Stimulated activated CD8-positive, alpha-beta memory T cell treated with anti-CD3 and anti-CD28 coated beads, Interleukin-4, amount 100 ng/mL, for 48 hours (primary cell): ENCODE measurements around the gene SERPINB12.
A peak's percentile ranks its signal among the peaks of the same experiment; 100 is the strongest.

Experiments
- DNase-seq: peaks from one replicate; pipeline ENCODE4 v3.0.0-alpha.2; 2020

The SERPINB12 gene

GRCh38 chr18:63542069-63542468 is at the start of gene SERPINB12:
SERPINB12 (plus strand) TSS chr18:63542369; CDS start chr18:63556160, 13,791 bp downstream.
- no peak for DNase-seq

GRCh38 chr18:63492851-63493250 is 49.3 kb upstream of the SERPINB12 start:
- DNase-seq = no peak

DNA sequence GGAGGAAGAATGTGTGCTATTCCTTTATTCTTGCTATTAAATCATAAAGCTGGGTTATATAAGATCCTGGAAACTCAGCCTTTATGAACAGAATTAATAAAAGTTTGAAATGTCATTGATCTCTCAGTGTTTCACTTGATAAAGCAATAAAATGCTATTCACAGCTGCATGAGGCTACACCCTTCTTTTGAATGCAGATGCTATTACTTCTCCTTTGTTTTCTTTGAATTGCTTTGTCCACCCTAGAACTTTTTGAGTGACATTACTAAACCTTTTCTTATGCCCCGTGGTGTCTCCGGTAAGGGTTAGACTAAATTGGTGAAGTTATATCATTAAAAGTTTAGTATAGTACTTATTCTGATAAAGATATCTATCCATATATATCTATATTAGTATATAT is 46.5 kb upstream of the SERPINB12 start:
- DNase-seq = no peak

GRCh38 chr18:63505566-63506335 is 36.4 kb upstream of the SERPINB12 start:
- DNase-seq = peak; percentile 60

- DNase-seq = no peak
These were observed 35.9 kb upstream of the SERPINB12 start for GRCh38 chr18:63506336-63506646.

DNA sequence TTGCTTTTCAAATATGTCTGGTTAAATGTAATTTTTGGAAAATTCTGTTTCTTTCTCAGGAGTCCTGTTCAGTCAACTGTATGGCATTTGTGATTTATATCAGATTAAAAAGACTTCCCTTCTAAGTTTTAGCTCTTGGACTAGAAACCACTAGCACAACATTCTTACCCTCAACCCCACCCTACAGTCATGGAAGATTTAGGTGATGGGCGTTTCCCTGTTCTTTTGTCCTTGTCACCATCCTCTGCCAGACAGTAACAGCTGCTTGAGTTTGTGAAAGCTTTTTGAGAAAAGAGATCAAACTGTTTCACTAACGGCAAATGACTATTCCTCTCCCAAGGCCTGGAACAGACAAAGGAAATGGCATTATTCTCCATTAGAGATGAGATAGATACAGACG is 33.6 kb upstream of the SERPINB12 start:
- DNase-seq = no peak

DNA sequence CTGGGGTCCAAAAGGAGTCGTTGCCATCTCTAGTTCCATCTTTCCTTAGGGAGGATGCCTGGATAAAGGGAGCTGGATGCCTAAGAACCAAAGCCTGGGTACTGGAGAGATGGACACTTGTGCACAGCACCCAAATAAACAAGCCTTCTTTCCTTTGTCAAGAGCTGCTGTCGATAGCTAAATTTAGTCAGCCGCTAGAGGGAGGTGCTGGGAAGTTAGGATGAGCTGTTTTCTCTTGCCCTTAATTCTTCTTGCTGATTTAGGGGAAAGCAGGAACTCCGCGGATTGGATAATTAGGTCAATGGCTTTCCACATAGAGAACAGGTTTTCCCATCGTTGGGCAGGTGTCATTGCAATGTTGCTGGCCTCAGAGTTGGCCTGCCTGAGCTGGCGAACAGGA is 30.9 kb upstream of the SERPINB12 start:
- no peak for DNase-seq

- DNase-seq = no peak
These were observed 27.8 kb upstream of the SERPINB12 start for GRCh38 chr18:63514326-63514725.

DNA sequence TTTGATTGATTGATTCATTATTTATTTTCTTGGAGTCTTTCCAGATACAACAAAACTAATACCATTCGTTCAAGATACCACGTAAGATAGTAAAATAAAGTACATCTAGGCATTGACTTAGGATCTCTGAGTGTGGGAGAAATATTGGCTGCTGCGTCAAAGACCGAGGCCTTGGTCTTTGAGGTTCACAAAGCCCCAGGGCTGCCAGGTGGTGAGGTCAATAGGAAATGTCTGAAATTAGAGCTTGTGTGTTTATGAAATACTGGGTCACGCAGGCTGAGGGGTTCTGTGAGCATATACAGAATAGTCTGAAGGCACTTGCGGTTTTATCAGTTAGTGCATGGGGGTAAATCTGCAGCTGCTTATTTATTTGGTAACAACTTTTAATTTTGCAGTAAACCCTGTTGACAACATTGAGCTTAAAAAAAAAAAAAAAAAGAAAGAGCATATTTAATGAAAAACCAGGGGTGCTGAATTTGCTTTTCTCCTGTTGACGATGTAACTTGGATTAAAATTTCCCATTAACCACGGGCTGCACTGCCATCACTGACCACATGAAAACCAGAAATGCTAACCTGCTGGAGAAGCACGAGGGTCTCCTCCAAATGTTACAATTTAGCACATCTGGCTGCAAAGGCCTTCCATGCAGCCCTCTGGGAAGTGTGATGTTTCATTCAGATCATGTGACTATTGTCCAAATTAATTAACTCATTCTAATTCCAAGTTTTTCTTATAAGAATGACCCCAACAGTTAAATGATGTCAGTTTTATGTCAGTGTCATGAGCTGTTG is 27.1 kb upstream of the SERPINB12 start:
- DNase-seq = no peak

DNA sequence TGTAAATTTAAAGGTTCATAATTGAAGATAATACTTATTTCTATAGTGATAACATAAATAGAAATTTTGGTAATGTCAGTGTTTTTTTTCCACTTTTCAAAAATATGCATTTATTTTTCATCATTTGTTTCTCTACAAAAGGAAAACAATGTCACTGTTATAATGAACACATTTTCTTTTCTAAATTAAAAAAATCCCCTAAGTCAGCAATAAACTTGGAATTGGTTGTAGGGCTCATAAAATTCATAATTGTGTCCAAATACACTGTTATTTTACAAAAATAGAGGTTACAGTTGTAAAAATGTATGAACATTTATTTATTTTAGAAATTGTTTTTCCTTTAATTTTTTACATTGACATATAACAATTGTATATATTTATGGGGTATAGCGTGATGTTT is 26.4 kb upstream of the SERPINB12 start:
- DNase-seq = no peak

DNA sequence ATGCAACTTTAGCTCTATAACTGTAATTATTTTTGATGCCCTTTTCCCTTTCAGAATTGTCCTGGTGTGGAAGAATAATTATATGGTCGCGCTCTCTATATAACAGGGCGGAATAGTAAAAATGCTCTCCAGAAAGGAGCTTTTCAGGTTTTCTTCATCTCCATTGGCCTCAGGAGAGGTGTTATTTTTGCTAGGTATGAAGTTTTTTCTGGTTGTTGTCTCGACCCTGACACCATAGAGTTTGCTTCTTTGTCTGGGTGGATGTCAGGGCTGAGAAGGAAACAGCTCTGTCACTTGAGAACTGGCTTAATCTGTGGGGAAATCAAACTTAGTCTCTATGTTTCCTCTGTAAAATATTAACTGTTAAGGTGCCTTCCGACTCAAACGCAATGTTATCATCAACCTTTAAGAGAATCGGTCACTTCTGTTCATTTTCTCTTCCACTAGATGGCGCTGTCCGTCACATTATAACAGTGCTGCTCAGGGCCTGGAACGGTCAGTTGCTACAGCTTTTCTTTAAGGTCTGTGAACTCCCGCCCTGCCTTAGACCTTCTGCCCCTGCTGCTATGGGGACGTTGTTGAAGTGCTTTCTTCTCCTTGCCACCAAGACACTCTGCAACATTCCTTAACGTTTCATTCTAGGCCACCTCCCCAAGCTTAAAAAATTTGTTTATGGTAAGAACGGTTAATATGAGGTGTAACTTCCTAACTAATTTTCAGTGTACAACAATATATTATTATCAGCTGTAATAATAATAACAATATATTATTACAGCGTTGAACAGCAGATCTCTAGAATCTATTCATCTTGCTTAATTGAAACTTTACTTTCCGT is 23.8 kb upstream of the SERPINB12 start:
- DNase-seq = peak; percentile 58

DNA sequence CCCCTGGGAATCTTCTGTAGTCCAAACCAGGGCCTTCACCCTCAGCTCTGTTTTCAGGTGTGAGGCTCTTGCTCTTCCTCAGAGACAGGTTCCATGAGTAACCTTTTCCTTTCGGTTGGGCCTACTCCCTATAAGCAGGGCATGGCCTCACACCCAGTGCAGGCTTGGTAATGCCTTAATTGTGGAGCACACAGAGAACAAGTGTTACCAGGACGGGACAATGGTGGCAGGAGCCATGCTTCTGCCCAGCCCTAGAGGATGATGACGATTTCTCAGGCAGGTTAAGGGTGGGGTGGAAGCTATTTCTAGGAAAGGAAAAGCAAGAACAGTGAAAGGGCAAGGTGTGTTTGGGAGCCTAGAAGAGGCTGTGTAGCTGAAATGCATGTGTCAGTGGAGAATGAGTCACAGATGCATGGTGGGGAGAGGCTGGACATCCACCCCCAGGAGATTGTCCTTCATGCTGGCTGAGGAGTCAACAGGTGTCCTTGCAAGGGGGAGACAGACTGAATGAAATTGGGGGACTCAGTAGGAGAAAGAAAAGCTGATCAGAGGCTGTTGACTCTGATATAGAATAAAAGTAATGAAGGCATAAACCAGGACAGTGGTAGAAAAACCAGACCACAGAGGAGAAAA is 22.0 kb upstream of the SERPINB12 start:
- no peak for DNase-seq

GRCh38 chr18:63523660-63524059 is 18.5 kb upstream of the SERPINB12 start:
- DNase-seq = no peak

DNA sequence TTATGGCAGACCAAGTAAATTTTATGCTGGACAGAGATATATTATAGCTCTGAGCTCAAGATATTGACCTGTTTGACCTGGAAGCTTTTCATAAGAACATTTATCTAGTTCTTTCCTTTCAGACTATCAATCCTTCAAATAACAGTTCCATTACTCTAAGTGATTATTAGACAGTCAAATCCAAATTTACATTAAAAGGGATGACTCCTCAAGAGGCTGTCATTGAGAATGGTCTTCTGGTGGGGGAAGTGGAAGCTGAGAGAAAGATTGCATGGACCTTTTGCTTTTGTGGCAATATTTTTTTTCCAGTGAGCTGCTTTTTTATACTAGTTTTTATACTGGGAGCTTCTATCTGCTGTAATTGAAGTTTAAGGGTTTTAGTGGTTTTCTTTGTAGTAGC is 14.9 kb upstream of the SERPINB12 start:
- DNase-seq = no peak

GRCh38 chr18:63528863-63529492 is 13.2 kb upstream of the SERPINB12 start:
- DNase-seq = no peak

- DNase-seq = no peak
These were observed 9.7 kb upstream of the SERPINB12 start for GRCh38 chr18:63532471-63532870.

- DNase-seq = no peak
These were observed 7.6 kb upstream of the SERPINB12 start for GRCh38 chr18:63534615-63535014.

- no peak for DNase-seq
These were observed 2.2 kb upstream of the SERPINB12 start for GRCh38 chr18:63539904-63540510.

DNA sequence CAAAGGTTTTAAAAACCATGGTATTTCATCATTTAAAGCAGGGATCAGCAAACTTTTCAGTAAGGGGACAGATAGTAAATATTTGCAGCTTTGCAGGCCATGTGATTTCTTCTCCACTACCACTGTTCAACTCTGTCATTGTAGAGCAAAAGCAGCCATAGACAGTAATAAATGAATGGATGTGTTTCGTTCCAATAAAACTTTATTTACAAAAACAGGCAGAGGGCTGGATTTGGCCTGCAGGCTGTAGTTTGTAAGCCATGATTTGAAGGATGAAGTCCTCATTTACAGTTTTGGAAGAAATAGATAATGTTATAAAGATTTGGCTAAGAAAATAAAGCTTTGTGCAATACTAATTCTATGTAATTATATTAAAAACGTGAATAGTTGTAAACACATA is 1.8 kb downstream of the SERPINB12 start:
- DNase-seq = no peak

DNA sequence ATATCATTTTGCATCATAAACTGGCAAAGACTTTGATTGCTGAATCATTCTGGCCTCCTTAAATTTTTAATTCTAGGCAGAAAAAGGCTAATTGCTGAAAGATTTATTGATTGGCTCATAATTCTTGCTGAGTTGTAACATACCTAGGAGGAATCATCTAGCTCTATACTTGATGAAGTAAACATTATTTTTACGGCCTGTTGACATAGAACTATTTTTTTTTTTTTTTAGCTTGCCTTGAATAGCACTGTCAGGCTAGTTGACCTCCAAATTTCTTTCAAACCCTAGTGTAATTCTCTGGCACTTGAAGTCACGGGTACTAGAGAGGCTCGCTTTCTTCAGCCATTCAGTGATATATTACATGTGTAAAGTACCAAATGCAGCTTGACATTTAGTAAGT is 2.8 kb downstream of the SERPINB12 start:
- no peak for DNase-seq

DNA sequence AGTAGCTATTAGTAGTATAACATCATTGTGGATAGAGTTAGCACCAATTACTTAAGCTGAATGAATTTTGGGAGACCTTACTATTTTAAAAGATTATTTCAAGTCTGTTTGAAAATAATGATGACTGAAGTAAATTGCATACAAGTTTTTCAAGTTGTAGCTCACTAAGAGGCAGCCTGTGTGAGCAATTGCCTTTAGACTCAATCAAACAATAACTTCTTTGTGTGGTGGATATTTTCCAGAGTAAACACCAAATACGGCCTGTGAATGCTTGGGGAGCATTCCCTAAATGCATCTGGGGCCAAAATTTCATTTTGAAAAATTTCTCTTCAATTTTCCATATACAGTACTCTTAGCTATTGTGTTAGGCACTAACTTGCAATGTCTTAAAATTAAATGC is 7.9 kb downstream of the SERPINB12 start:
- no peak for DNase-seq

DNA sequence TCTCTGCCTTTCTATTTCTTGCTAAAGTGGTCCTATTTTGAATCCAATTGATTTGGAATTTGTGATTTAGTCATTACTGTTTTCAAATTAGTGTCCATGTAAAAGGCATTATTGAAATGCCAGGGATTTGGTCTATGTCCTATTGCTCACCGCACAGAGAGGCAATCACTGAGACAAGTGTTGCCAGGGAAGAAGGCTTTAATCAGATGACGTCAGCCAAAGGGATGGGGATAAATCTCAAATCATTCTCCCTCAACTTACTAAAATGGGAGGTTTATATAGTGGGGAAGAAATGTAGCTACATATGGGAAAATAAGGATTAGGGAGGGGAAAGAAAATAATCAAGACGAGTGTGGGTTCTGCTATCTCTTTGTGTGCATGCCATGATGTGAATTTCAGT is 9.6 kb downstream of the SERPINB12 start:
- no peak for DNase-seq
